Measurements from ENCODE around the gene AUTS2.

- no peak for TF ChIP-seq POLR2AphosphoS5 (IDR thresholded peaks at IDR 0.05; ENCODE audit: low read depth, low read length)
- TF ChIP-seq POLR2A (IDR thresholded peaks at IDR 0.05; ENCODE audit: low read depth, low read length), result no peak
- TF ChIP-seq TAF1 (IDR thresholded peaks at IDR 0.05; ENCODE audit: borderline replicate concordance, low read depth, low read length), result no peak
Observed at GRCh38 chr7:70669854-70670253, 1071.6 kb downstream of the AUTS2 start.
